PFSK-1 (cell line): ENCODE measurements around the gene CELF4.

Source experiments
- POLR2AphosphoS5 ChIP-seq: IDR thresholded peaks from 2 replicates; pipeline ENCODE4 v1.6.1; 2012; ENCODE audit warnings: low read depth, mild to moderate bottlenecking, control low read depth, low read length, moderate library complexity
- SIN3A ChIP-seq: IDR thresholded peaks from 2 replicates; pipeline ENCODE4 v1.6.1; 2012; ENCODE audit warnings: mild to moderate bottlenecking, low read length, moderate library complexity, borderline replicate concordance; ENCODE audit not compliant: insufficient read depth
- TAF1 ChIP-seq: IDR thresholded peaks from 2 replicates; pipeline ENCODE4 v1.6.1; 2012; ENCODE audit warnings: low read length, control low read depth, borderline replicate concordance; ENCODE audit not compliant: insufficient read depth

GRCh38 chr18:37332219-37332618 is 233.4 kb downstream of the CELF4 start:
- no peak for TF ChIP-seq POLR2AphosphoS5
- no peak for TF ChIP-seq TAF1
- no peak for TF ChIP-seq SIN3A
